ENCODE results near the gene FARSB. TPM values are rescaled to one million over a fixed set of nuclear protein-coding genes. Genes with fewer than 3 reads are reported as not detected.
A peak's percentile ranks its signal among the peaks of the same experiment; 100 is the strongest.

The FARSB gene
- total and polyA plus RNA-seq, 4 donors: 16.2 to 41.8 (median 32.4) TPM

DNA sequence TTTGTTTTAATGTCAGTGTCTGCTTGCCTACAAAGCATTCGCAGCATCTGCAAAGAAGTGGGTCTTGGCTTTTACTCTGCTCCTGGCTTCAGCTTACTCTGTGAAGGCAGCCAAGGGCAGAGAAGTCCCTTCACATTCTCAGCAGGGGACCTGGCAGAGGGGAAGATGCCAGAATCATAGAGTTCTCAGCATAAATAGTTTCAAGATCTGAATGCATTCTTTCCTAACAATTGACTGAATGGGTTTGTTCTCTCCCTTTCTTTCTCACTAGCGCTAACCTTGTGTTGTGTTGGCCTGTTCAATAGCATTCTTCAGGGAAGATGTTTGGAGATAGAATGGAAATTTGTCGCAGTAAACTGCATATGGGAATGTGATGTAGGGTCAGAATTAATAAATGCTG is 106.9 kb downstream of the FARSB start:
- Histone ChIP-seq H3K27ac (ENCODE audit: low read depth, low read length) (no peak overlapping the region), H3K4me1 (ENCODE audit: control insufficient read depth, insufficient read depth, low read length) (no peaks in the 10 kb centered on the region), H3K9me3 (ENCODE audit: control insufficient read depth, insufficient read depth, low read length) (no peaks in the 10 kb centered on the region), H3K4me3 (ENCODE audit: low read depth, low read length) (no peak overlapping the region), H3K27me3 (ENCODE audit: control insufficient read depth, insufficient read depth, low read length) (no peaks in the 10 kb centered on the region), H3K36me3 (ENCODE audit: control insufficient read depth, insufficient read depth, low read length) (no peaks in the 10 kb centered on the region)
- 44% methylated on average over 2 of the region's 3 CpGs for whole genome bisulfite sequencing (ENCODE audit: insufficient coverage)
- peak; percentile 17 to 88 (median 42) for DNase-seq (ENCODE audit: low read depth in 4 of 6, low spot score in 6 of 6)

- WGBS (ENCODE audit: insufficient coverage): 90% methylated on average over 3 of the region's 5 CpGs
- Histone ChIP-seq H3K9me3 (ENCODE audit: control insufficient read depth, insufficient read depth, low read length) (no peaks in the 10 kb centered on the region), H3K27ac (ENCODE audit: low read depth, low read length) (no peak overlapping the region), H3K4me1 (ENCODE audit: control insufficient read depth, insufficient read depth, low read length) (no peaks in the 10 kb centered on the region), H3K4me3 (ENCODE audit: low read depth, low read length) (no peak overlapping the region), H3K27me3 (ENCODE audit: control insufficient read depth, insufficient read depth, low read length) (no peaks in the 10 kb centered on the region), H3K36me3 (ENCODE audit: control insufficient read depth, insufficient read depth, low read length) (no peaks in the 10 kb centered on the region)
- DNase-seq (ENCODE audit: low read depth in 4 of 6, low spot score in 6 of 6): no peak
These were observed 108.8 kb downstream of the FARSB start for GRCh38 chr2:222547083-222547482.

- WGBS (ENCODE audit: insufficient coverage): 30% methylated on average over 2 of the region's 6 CpGs
- Histone ChIP-seq H3K36me3 (ENCODE audit: control insufficient read depth, insufficient read depth, low read length) (no peaks in the 10 kb centered on the region), H3K4me3 (ENCODE audit: low read depth, low read length) (no peak overlapping the region), H3K27ac (ENCODE audit: low read depth, low read length) (no peak overlapping the region), H3K27me3 (ENCODE audit: control insufficient read depth, insufficient read depth, low read length) (no peaks in the 10 kb centered on the region), H3K4me1 (ENCODE audit: control insufficient read depth, insufficient read depth, low read length) (no peaks in the 10 kb centered on the region), H3K9me3 (ENCODE audit: control insufficient read depth, insufficient read depth, low read length) (no peaks in the 10 kb centered on the region)
- DNase-seq (ENCODE audit: low read depth in 4 of 6, low spot score in 6 of 6): peak in 1 of 6 donors; percentile 19
These were observed 109.8 kb downstream of the FARSB start for GRCh38 chr2:222545823-222546795.

GRCh38 chr2:222544661-222545060 is 111.2 kb downstream of the FARSB start:
- H3K36me3 ChIP-seq (ENCODE audit: control insufficient read depth, insufficient read depth, low read length): no peaks in the 10 kb centered on the region
- H3K4me3 ChIP-seq (ENCODE audit: low read depth, low read length): no peak overlapping the region
- H3K27me3 ChIP-seq (ENCODE audit: control insufficient read depth, insufficient read depth, low read length): no peaks in the 10 kb centered on the region
- H3K9me3 ChIP-seq (ENCODE audit: control insufficient read depth, insufficient read depth, low read length): no peaks in the 10 kb centered on the region
- H3K27ac ChIP-seq (ENCODE audit: low read depth, low read length): no peak overlapping the region
- WGBS (ENCODE audit: insufficient coverage): no CpG with 5 or more reads among the region's 1 CpG
- H3K4me1 ChIP-seq (ENCODE audit: control insufficient read depth, insufficient read depth, low read length): no peaks in the 10 kb centered on the region
- DNase-seq (ENCODE audit: low read depth in 4 of 6, low spot score in 6 of 6): no peak

- Histone ChIP-seq H3K36me3 (ENCODE audit: control insufficient read depth, insufficient read depth, low read length) (no peaks in the 10 kb centered on the region), H3K4me1 (ENCODE audit: control insufficient read depth, insufficient read depth, low read length) (peaks cover 4% of the 10 kb centered on the region), H3K4me3 (ENCODE audit: low read depth, low read length) (no peak overlapping the region), H3K27ac (ENCODE audit: low read depth, low read length) (no peak overlapping the region), H3K9me3 (ENCODE audit: control insufficient read depth, insufficient read depth, low read length) (no peaks in the 10 kb centered on the region), H3K27me3 (ENCODE audit: control insufficient read depth, insufficient read depth, low read length) (no peaks in the 10 kb centered on the region)
- no peak for DNase-seq (ENCODE audit: low read depth in 4 of 6, low spot score in 6 of 6)
- WGBS (ENCODE audit: insufficient coverage): 100% methylated on average over 2 of the region's 3 CpGs
These were observed 117.4 kb downstream of the FARSB start for GRCh38 chr2:222538535-222538934.

DNA sequence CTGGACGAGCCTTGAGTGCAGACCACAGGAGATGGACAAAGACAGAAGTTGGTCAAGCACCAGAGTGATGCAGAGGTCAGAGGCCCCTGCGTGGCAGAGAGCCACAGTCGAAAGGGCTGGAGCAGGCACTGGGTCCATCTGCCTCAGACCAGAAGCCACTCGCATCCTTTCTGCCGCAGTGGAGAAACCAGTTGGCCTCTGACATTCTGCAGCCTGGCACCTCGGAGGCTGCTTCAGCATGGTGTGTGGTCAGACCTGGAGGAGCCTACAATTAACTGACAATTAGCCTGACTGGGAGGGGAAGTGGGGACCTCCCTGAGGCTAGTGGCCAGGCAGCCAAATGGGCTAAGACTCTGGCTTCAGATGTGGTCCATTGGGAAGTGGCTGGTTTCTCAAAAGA is 120.4 kb downstream of the FARSB start:
- 59% methylated on average over 6 of the region's 6 CpGs for WGBS (ENCODE audit: insufficient coverage)
- DNase-seq (ENCODE audit: low read depth in 4 of 6, low spot score in 6 of 6): no peak
- no peaks in the 10 kb centered on the region for H3K27me3 ChIP-seq (ENCODE audit: control insufficient read depth, insufficient read depth, low read length)

DNA sequence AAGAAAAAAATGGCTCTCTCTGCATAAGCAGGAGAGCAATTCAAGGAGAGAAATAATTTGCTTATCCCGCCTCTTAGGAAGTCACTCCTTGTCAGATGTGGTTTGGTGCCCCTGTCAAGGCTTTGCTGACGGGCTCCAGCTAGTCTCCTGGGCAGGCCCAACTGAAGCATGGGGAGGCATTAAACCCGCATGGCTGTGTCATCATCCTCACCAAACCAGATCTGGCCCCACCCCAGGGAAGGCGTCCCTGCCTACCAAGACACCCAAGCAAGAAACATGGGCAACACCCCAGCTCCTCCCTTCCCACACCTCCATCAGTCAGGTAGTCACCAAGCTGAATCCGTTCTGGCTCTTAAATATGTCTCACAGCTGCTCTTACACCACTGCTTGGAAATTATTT is 123.6 kb downstream of the FARSB start:
- 85% methylated on average over 5 of the region's 5 CpGs for WGBS (ENCODE audit: insufficient coverage)
- no peak overlapping the region for H3K27ac ChIP-seq (ENCODE audit: low read depth, low read length)
- no peak overlapping the region for H3K4me3 ChIP-seq (ENCODE audit: low read depth, low read length)
- no peaks in the 10 kb centered on the region for H3K36me3 ChIP-seq (ENCODE audit: control insufficient read depth, insufficient read depth, low read length)
- no peaks in the 10 kb centered on the region for H3K9me3 ChIP-seq (ENCODE audit: control insufficient read depth, insufficient read depth, low read length)
- peaks cover 4% of the 10 kb centered on the region for H3K4me1 ChIP-seq (ENCODE audit: control insufficient read depth, insufficient read depth, low read length)
- DNase-seq (ENCODE audit: low read depth in 4 of 6, low spot score in 6 of 6): no peak
- H3K27me3 ChIP-seq (ENCODE audit: control insufficient read depth, insufficient read depth, low read length): no peaks in the 10 kb centered on the region

More for the DNA sequence above, 120.4 kb downstream of the FARSB start:
- Histone ChIP-seq H3K4me1 (ENCODE audit: control insufficient read depth, insufficient read depth, low read length) (peaks cover 4% of the 10 kb centered on the region), H3K27ac (ENCODE audit: low read depth, low read length) (no peak overlapping the region), H3K36me3 (ENCODE audit: control insufficient read depth, insufficient read depth, low read length) (no peaks in the 10 kb centered on the region), H3K4me3 (ENCODE audit: low read depth, low read length) (no peak overlapping the region), H3K9me3 (ENCODE audit: control insufficient read depth, insufficient read depth, low read length) (no peaks in the 10 kb centered on the region)

GRCh38 chr2:222526480-222527277 is 129.2 kb downstream of the FARSB start:
- no CpG with 5 or more reads among the region's 7 CpGs for WGBS (ENCODE audit: insufficient coverage)
- no peak for DNase-seq (ENCODE audit: low read depth in 4 of 6, low spot score in 6 of 6)

DNA sequence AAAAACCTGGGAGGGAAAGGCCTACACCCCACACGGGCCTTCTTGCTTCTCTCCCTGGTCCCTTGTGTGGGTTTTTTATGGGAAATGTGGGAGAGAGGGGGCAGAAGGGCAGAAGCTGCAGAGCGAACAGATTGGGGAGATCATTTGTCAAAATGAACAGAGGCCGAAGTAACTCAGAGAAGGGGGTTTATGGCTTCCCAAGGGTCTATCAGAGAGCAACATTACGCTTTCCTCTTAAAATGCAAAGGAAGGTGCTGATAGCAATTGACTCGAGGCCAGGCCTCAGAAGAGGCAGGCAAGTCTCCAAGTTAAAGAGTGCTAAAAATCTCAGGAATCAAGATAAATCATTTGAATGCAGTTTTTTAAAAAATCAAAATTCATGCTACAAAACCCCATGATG is 130.1 kb downstream of the FARSB start:
- DNase-seq (ENCODE audit: low read depth in 4 of 6, low spot score in 6 of 6): peak in 1 of 6 donors; percentile 29
- H3K4me1 ChIP-seq (ENCODE audit: control insufficient read depth, insufficient read depth, low read length): no peaks in the 10 kb centered on the region
- no peak overlapping the region for H3K4me3 ChIP-seq (ENCODE audit: low read depth, low read length)
- whole genome bisulfite sequencing (ENCODE audit: insufficient coverage): 66% methylated on average over 5 of the region's 5 CpGs
- H3K27ac ChIP-seq (ENCODE audit: low read depth, low read length): no peak overlapping the region
- H3K36me3 ChIP-seq (ENCODE audit: control insufficient read depth, insufficient read depth, low read length): no peaks in the 10 kb centered on the region
- H3K9me3 ChIP-seq (ENCODE audit: control insufficient read depth, insufficient read depth, low read length): no peaks in the 10 kb centered on the region
- H3K27me3 ChIP-seq (ENCODE audit: control insufficient read depth, insufficient read depth, low read length): no peaks in the 10 kb centered on the region

More at GRCh38 chr2:222526480-222527277, 129.2 kb downstream of the FARSB start:
- Histone ChIP-seq H3K4me3 (ENCODE audit: low read depth, low read length) (no peak overlapping the region), H3K9me3 (ENCODE audit: control insufficient read depth, insufficient read depth, low read length) (no peaks in the 10 kb centered on the region), H3K27ac (ENCODE audit: low read depth, low read length) (no peak overlapping the region), H3K27me3 (ENCODE audit: control insufficient read depth, insufficient read depth, low read length) (no peaks in the 10 kb centered on the region), H3K4me1 (ENCODE audit: control insufficient read depth, insufficient read depth, low read length) (no peaks in the 10 kb centered on the region), H3K36me3 (ENCODE audit: control insufficient read depth, insufficient read depth, low read length) (no peaks in the 10 kb centered on the region)

Measured in spinal cord (tissue), 10 donors.